Caki2 (cell line): Measurements from ENCODE around the gene GMPR2. TPM values are rescaled to one million over a fixed set of nuclear protein-coding genes. Genes with fewer than 3 reads are reported as not detected.

Source experiments
- DNase-seq: peaks from one replicate; pipeline ENCODE4 v3.0.0-alpha.2; 2015; ENCODE audit warnings: low read depth
- in situ Hi-C: cut with HindIII; loops from 2 replicates; pipeline ENCODE4 v1.10.0; 2016; ENCODE audit warnings: low sequenced_read_pairs, low pct_unique_long_range_greater_than_20kb, mixed read lengths
- total RNA-seq: library from RNA; depleted of rRNA; stranded (reverse); fragments of >200 nt; shearing (Covaris generic); gene quantifications from 2 replicates; pipeline ENCODE4 v1.2.3, GENCODE V29; 2014; ENCODE audit warnings: low replicate concordance; rRNA removed

Gene GMPR2
- 57.8 and 93.4 TPM in 2 replicates for total RNA-seq

DNA sequence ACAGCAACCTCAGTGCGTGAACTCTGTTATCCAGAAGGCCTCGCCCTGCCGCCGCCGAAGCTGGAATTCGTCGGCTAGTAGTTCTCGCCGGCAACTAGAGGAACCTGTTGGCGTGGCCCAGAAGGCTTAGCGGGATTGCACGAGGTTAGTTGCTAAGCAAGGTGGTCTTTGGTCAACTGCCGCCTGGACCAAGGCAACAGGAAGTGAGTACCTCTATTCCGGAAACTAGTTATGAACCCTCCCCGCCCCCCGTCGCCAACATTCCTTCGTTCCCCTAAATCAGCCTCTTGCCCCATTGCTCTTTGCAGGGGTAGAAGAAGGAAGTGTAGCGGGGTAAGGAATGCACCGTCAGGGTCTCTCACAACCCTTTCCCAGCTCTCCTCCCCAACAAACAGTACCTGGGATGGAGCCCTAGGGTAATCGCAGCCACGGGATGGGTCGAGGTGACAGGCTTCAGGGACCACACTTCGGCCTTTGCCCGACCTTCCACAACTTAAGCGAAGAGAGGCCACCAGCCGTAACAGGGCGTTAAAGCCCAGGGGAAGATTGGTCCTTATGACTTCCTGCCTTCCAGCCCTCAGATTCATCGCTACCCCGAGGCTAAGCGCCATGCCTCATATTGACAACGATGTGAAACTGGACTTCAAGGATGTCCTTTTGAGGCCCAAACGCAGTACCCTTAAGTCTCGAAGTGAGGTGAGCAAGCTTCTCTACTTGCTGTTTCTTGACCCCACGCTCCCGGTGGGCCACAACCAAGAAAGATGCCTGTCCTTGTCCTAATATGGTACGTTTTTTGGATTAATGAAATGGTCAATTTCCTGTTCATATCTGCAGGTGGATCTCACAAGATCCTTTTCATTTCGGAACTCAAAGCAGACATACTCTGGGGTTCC is at the start of gene GMPR2:
Gene GMPR2 (plus strand): TSS at position 285 of the 893 bp plus-strand sequence. CDS start 325 bp downstream, at position 610.
- in situ Hi-C loops: no loop called here
- no peak for DNase-seq

DNA sequence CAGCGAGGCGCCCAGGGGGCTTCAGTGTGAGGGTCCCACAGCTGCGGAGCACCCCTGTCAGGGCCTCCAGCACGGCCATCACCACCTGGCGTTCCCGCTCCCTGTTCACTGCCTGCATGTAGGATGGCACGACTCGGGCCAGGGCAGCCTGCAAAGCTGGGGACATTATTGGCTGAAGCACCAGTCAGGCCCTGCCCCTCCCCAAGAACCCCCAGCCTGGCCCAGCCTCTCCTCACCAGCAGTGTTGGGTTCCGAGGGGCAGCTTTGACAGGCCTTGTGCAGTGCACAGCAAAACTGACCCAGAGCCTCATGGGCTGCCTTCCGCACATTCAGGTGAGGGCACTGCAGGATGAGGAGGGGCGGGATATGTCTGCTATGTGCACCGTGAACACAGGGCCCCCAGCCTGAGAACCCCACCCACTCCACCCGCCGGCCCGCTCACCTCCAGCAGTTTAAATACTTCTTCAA is 49.7 kb upstream of the GMPR2 start:
- in situ Hi-C loops: no loop called here
- no peak for DNase-seq

DNA sequence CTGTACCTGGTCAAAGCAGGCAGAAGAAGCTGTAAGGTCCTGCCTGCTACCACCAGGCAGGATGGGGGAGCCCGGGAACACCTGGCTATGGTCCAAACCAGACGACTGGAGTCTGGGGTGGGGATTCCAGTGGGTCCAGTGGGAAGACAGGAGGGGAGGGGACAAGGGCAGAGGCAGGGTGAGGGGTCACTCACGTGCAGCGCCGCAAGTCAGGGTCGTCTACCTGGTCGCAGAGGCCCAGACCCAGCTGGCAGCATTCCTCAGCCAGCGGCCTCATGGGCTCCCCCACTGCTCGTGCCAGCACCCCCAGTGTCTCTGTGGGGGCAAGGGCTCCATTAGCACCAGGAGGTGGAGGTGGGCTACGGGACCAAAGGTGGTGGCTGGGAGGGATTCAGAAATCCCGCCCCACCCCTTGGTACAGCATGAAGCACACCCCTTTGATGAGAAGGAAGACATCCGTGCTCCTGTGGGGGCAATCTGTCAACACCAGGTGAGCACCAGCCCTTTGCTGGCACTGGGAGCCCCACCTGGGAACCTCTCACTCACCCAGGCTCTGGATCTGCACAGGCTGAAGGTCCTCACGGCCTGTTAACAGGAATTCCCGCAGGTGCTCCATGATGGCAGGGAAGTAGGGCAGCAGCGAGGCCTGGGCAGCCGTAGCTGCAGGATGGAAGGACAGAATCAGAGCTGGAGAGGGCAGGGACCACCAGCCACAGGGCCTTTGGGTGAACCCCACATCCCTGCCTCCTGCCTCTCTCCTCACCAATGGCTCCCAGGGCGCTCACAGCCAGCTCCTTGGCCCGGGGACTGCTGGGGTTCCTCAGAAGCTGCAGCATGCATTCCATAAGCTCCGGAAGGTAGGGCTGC is 48.4 kb upstream of the GMPR2 start:
- DNase-seq: no peak
- in situ Hi-C loops: no loop called here

DNA sequence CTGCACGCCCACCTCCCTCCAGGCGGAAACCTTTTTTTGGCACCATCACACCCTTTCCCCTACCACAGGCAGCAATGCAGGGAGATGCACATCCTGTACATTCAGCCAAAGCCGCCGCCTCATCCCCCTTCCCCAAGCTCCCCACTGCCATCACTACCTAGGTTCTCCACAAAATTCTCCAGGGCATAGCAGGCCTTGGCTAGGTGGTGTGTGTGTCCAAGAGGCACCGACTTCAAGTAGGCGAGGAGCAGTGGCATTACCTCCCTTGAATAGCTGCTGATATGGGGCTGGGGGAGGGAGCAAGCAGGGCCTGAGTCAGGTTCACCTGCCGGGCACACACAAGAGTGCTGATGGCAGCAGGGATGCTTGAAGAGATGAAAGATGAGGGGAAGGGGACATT is 47.7 kb upstream of the GMPR2 start:
- in situ Hi-C loops: no loop called here
- DNase-seq: no peak

DNA sequence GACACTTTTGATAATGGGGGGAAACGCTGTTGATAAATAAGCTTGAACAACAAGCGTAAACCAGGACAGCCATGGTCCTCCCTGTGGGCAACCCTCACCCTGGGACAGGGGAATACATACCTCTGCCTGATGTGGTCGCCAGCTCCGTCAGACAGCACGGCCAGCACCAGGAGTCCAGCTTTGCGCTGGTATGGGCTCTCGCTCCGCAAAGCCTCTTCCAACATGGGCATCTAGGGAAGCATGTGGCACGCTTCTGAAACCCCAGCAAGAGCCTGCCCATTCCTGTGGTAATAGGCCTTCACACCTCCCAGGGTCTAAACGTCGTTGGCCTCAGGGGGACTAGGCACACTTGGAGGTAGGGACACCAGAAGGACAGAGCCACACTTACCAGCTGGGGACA is 47.0 kb upstream of the GMPR2 start:
- DNase-seq: no peak
- in situ Hi-C loops: no loop called here

DNA sequence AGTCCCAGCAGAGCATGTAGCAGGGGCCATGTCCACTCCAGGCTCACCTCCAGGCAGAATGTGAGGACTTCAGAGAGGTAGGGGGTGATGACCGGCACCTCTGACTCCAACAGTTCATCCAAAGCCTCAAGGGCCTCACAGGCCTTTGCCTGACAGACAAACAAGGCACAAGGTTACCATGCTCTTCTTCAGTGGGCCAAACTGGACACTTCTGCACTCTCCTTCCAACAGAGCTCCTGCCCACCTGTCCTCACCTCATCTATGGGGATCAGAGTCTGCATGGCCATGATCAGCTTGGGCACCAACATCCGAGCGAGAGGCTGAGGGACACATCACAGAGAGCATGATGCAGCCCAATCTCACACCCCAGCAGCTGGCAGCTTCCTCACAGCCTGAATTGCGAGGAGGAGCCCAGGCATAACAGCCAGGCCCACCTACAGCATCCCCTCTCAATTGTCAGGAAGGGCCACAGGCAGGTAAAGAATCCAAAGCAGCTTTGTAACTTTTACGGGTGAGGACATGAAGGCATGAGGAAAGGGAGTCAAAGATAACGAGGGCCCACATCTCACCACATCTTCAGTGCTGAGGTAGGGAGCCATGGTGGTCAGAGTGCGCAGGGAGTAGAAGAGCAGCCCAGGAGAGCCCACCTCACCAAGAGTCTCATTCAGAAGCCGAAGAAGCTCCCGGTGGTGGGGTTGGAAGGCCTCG is 45.7 kb upstream of the GMPR2 start:
- DNase-seq: no peak
- in situ Hi-C loops: no loop called here

DNA sequence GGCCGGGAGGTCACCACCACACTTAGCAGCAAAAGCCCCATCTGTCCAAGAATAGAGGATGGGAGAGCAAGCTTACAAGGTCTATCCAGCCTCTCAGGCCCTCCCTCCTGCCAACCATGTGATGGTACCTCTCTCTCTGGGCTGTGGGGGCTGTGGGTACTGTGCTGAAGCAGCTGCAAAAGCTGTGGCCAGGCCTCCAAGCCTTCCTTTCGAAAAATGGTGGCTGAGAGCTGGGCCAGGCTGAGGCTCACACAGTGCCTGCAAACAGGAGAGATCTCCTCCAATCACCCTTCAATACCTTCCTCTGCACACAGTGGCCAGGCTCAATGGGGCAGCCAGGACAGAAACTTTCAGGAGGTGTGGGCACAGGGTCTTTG is 45.2 kb upstream of the GMPR2 start:
- no peak for DNase-seq
- in situ Hi-C loops: no loop called here

DNA sequence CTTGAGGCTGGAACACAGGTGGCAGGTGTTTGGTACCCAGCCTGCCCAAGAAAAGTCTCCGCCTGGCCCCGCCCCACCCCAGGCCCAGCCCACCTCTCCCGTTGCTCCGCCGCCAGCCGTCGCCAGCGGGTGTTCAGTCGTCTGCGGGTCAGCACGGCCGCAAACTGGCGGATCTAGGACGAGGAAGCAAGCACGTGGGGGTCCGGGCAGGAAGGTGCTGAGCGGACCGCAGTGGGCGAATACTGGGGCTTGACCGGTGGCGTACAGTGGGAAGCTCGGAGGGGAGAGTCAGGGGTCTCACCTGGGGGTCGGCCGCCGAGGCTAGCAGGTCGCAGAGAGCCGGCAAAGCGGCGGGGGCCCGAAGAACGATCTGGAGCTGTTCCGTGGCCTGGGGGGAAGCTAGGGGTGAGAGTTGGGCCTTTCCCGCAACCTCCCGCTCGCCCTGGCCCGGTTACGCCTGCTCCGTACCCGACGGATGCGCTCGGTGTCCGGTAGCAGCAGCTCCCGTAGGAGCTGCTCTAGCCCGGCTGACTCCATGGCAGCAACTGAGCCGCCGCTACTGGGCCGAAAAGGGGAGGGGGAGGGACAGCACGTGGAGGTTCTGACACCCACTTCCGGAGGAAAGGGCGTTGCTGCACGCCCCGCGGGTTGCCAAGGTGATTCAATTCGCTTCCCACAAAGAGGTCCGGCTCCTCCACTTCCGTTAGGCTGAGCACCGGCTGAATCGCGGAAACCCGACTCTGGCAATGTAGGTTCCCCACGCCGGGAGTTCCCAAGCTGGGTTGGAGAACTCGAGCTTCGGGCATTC is 44.3 kb upstream of the GMPR2 start, which contains the start of gene IPO4:
Gene IPO4 (minus strand): TSS at position 566 of the 808 bp plus-strand sequence. CDS start 29 bp downstream, at position 537.
- in situ Hi-C loops: no loop called here
- peak; percentile 88 for DNase-seq

DNA sequence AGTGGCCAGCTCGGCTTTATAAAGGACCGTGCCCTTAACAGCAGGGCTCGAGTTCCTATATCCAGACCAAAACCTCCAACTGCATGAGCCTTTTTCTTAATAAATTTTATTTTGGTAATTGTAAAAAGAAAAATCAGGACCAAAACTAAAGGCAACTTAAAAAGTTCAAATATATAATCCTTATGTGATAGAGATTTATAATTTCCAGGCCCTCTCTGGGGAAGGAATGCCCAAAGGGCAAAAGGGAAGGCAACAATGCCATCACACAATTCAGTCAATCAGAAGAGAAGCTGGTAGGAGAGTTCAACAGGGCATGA is 43.7 kb upstream of the GMPR2 start:
- no peak for DNase-seq
- in situ Hi-C loops: no loop called here

DNA sequence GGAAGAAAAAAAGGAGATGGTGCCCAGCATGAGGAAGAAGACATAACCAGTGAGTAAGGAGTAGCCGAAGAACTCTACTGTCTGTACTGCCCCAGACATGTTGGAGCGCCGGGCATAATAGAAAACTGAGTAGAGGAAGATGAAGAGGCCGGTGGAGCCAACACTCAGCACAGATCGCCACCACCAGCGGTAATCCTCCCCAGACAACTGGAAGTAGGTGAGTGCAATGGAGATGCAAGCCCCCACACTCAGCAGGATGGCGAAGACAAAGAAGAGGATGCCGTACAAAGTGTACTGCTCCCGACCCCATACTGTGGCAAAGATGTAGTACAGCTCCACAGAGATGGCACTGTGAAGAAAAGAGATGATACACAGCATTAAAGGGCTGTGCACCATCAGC is 43.3 kb upstream of the GMPR2 start:
- in situ Hi-C loops: no loop called here

DNA sequence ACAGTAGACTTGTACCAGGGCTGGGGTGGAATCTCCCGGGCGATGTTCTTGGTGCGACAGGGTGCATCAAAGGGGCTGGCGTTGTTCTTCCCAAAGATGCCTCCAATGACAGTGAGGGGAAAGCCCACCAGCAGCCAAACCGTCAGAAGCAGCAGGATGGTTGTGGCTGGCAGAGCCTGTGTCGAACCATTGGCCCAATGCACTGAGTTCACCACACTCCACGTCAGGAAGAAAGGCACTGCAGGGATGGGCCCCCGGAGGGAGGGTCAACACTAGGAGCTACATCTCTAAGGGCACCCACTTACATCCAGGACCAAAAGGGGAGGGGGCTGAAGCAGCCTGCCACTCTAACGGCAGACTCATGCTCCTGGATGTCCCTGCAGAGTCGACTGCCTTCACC is 42.3 kb upstream of the GMPR2 start:
- no peak for DNase-seq
- in situ Hi-C loops: no loop called here

More for the DNA sequence above, 43.3 kb upstream of the GMPR2 start:
- no peak for DNase-seq

DNA sequence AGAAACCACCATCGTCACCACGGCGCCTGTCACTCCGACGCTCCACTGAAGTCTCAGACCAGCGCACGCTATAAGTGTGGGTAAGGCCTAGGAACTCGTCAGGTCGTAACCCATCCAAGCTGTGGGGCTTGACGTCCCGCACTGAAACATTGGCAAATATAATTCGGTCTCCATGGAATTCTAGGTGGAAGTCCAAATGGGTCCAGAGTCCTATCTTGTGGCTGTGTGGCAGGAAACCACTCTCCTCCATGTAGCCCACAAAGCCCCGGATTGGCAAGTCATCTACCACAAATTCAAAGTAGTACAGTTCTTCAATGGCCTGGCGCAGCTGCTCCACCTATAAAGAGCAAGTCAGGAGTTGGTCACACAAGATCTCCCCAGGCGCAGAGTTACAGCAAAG is 39.8 kb upstream of the GMPR2 start:
- in situ Hi-C loops: no loop called here

DNA sequence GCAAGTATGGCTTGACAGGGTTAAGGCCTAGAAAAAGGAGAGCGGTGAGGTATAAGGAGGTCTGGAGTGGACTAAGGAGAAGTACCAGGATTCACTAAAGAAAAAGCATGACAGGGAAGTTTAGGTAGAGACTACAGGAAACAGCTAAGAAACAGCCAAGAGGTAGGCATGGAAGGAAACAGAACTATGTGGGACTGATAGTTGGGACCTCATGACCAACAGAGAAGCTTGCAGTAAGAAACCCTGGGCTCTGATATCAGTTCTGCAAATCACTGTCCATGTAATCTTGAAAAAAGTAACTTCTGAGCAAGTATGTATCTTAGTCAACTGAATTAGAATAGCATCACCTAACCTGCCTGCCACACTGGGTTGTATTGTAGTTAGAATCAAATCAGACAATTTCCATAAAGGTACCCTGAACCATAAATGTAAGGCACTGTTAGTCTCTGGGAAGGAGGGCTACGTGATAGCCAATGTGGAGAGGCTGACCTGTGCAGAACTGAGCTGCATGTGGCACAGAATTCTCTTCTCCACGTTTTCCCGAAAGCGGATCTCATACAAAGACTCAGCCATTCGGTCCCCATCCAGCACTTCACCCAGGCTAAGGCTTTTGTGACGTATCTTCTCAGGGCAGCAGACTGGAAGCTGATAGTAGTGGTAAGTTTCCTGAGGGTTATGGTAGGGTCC is 38.4 kb upstream of the GMPR2 start:
- no peak for DNase-seq
- in situ Hi-C loops: no loop called here

More for the DNA sequence above, 39.8 kb upstream of the GMPR2 start:
- DNase-seq: no peak

DNA sequence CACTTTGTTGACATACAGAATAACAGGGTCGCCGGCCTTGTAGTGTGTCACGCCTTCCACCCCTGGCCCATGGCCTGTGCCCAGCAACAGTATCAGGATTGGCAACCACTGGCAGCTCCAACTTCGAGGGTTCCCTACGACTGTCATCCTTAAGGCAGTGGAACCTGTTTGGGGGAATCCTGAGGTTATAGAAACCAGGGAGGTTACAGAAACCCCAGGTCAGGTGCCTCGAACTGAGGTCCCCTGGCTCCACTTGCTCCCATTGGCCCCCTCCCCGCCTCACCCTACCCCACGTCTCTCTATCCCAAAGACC is 37.9 kb upstream of the GMPR2 start:
- no peak for DNase-seq
- in situ Hi-C loops: no loop called here

DNA sequence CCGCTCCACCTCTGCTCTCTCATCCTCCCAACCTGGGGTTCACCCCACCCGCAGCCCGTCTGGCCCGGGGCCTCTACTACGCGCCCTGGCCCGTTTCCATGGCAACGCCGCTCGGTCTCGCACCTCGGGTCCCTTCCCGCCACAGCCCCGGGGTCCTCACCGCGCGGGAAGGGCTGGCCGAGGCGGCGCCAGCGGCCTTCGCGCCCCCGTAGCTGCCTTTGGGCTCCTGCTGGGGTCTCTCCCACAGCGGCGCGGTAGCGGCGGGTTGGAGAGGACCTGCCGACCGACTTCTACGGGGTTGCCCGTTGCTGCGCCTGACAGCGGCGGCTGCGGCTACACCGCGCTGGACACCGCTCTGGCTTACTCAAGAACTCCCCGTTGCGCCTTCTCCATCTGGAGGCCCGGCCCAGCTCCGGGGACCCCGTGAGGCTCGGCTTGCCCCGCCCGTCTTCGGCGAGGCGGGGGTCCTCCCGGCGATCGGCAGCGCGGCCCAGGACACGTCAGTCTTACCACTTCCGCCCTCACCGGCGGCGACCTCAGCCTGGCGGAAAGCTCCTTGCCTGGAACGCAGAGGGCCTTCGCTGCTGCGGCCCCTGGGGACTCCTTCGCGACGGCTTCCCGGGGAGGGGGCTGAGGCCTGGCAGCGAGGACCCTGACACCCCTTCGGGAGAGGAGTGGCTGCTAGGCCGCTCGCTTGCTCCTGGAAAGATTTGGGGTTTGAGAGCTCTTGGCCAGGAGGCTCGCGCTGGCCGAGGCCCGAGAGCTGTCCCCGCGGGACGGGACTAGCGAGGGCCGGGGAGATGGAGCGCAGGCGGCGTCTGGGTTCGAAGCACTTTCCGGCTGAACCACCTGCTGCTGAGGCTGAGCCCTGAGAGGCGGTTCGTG is 37.3 kb upstream of the GMPR2 start, which contains the start of gene TM9SF1:
Gene TM9SF1 (minus strand): TSS at position 256 of the 885 bp plus-strand sequence. CDS start 422 bp downstream, outside the sequence.
- in situ Hi-C loops: no loop called here
- DNase-seq: peak; percentile 81
